Stimulated activated CD4-positive, alpha-beta T cell treated with anti-CD3 and anti-CD28 coated beads, Interleukin-4, amount 100 ng/mL, for 1 hour (primary cell): ENCODE results near the gene HRK.

Experiments
- DNase-seq: peaks from one replicate; pipeline ENCODE4 v3.0.0-alpha.2; 2020

Gene HRK

DNA sequence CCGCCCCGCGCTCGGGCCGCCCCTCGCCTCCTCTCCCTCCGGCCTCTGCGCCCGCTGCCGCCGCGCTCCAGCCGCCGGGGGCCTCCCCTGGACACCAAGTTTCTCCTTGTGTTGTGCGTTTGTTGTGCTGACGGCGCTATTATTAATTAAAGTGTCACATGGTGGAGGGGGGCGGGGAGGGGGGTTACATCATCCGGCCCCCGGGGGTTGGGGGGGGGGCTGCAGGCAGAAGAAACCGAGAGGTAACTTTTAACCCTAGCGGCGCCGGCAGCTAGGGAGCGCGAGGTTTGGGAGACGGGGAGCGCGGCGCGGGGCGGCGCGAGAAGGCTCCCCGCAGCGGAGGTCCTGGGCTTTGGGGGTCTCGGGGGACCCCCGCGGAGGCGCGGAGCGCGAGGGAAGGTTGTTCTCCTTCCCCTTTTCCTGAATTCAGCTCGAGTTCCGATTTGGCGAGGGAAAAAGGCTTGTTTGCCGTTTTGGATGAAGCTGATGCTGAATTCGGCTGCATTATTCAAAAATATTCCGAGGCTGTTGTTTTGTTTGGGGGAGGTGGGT, at the start of gene HRK:
Gene HRK (minus strand): TSS at position 117 of the 552 bp plus-strand sequence. CDS start 134 bp downstream, outside the sequence.
- no peak for DNase-seq

DNA sequence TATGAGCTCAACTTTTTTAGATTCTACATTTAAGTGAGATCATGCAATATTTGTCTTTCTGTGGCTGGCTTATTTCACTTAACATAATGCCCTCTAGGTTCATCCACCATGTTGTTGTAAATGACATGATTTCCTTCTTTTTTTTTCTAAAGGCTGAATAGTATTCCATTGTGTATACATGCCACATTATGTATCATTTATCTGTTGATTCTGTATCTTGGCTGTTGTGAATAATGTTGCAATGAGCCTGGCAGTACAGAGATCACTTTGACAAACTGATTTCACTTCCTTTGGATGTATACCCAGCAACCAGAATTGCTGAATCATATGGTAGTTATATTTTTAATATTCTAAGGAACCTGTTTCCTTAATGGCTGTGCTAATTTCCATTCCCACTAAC, 48.6 kb upstream of the HRK start:
- DNase-seq = no peak

DNA sequence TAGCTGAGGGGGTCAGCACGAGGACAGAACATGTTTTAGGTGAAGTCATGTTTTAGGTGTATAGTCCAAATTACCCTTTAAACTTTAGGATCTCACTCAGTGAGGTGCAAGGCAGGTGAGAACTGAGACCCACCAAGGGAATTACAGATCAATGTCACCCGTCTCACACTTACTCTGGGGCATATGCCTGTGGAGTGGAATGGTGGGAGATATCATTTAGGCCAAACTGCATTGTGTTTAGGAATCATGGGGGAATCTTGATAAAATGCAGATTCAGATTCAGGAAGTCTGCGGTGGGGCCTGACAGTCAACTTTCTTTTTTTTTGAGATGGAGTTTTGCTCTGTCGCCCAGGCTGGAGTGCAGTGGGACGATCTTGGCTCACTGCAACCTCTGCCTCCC, 47.3 kb upstream of the HRK start:
- no peak for DNase-seq

DNA sequence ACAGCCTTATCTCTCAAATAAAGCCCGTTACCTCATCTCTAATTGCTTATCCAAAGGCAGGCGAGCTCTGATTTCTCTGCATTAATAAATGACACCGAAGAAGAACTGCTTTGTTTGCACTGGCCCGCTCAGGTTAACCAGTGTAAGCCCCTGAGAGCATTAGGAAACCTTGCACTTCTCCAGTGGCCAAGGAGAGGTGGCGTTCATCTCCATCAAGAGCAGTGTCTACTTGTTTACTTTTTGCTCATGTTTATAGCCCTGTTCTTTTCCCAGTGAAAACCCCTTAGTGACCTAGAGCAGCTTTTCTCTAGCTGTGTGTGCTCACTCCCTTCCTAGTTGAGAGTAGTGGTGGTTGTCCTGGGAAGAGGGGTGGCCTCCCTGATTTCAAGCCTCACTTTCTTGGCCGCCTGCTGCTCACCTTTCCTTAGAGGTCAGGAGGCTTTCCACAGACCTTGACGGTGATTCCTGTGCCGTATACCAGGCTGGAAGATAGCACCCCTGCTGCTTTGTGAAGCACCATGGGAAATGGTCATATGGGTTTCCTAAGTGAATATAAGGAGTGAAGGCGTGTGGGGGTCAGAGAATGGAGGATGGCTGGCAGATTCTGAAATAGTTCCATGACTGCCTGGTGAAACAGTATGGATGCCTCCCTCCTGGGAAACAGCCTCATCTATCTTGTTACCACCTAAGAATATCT, 46.2 kb upstream of the HRK start:
- no peak for DNase-seq

DNA sequence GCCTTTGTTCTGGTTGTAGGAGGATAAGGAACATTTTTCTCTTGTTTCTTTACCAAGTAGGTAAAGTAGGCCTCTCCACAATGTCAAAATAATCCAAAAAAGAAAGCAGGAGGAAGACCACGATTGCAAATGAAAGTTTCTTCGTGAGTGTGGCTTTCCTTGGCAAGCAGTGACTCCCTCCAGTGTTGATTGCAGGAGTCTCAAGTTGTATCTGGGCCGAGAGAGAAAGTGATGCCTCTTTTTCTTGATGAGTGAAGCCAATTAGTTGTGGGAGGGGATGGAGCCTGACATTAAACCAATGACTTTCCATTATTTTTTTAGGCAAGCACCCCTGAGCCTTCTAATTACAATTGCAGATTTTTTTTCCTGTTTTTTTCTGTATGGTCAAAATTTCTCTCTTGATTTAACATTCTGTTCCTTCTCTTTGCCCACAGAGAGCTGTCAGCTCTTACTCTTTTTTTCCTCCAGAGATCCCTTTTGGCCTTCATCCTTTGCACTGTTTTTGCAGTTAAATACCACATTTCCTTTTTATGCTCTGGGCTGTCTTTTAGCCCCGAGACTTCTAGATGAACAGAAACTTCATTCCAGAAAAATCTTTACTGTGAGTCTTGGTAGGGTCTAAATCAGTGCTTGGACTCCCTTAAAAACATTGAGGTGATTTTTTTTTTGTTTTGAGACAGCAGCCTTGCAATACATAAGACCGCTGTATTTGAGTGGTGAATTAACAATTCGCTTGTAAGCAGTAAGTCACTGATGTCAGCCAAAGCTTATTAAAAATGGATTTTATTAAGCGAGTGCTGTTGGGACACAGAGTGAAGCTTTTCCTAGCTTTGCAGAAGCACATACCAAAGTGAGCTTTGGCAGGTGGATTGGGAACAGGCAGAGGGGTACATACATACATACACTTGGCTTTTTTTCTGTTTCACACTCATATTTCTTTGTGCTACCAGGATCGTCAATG, 45.3 kb upstream of the HRK start:
- DNase-seq = no peak

DNA sequence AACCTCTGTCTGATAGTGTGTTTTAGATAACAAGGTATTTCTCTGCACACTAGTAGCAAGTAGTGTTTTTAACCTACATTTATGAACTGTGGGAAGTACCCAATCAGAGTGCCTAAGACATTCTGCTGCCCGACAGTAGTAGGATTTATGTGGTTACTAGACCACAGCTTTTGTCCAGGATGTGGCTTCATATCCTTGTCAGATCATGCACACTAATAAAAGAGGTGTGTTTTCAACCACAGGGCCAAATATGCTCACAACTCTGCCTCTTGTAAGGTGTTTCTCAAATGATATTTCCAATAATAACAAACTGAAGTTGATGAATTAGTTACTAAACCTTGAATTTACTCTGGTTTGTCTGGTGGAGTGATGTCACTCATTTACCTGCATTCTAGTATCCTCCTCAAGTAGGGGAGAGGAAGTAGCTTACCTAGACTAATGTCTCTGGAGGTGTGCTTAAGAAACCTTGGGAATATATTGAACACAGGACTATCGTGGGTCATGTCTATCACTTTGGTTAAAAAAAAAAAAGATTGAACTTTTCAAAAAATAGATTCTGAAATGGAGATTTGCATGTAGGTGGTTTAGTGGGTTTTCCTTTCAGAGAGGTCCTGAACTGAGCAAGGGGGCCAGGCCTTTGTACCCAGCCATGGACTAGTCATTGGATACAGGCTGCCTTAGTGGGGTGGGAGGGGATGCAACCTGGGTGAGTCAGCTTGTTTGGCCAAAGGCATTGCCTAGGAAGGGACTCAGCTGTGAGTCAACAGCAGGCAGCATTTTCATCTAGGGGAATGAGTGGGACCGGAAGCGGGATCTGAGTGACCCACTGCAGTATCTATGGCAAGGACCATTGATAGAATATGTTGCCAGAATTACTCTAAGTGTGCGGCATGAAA, 43.6 kb upstream of the HRK start:
- DNase-seq = no peak

DNA sequence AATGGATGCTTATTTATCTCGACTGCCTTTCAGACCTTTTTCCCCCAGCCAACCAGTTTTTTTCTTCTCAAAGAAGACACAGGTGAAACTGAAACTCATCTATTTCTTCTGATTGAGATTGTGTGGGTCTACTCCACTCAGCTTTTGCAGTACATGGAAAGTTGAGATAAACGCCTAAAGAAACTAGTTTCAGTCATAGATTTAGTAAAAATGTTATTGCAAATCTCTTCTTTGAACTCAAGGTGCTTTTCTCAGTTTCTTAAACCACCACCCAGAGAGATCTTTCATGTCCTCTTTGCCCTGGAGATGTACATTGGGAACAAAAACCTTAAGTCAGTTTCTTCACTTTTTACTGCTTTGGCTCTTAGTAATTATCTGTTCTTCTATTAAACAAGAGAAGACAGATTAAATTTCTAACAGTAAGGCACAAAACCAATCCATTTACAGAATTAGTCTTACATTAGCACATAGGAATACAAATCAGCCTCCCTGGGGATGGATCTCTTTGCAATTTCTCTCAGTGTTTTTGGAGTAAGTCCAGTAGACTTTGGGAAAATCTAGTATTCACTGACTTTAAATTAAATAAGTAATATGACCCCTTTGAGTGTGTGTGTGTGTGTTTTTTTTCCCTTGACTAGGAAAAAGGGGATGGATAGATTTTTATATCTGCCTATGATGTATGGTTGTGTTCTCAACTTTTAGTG, 41.1 kb upstream of the HRK start:
- DNase-seq = no peak

DNA sequence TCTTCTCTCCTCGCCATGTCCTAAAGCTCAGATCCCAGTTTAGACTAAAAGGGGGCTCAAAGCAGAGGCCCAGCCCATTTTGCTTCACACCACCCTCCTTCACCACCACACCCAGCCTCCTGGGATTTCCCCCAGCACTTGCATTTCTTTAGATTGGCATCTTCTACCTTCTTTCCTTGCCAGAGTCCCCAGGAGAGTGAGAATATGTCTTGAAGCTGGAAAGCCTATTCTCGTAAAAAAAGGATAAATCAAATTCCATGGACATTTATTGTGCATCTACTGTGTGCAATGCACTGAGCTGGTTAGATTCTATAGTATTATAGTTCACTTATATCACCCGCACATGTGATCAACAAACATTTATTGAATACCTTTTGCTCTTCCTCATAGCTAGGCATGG, 39.7 kb upstream of the HRK start:
- DNase-seq = no peak

DNA sequence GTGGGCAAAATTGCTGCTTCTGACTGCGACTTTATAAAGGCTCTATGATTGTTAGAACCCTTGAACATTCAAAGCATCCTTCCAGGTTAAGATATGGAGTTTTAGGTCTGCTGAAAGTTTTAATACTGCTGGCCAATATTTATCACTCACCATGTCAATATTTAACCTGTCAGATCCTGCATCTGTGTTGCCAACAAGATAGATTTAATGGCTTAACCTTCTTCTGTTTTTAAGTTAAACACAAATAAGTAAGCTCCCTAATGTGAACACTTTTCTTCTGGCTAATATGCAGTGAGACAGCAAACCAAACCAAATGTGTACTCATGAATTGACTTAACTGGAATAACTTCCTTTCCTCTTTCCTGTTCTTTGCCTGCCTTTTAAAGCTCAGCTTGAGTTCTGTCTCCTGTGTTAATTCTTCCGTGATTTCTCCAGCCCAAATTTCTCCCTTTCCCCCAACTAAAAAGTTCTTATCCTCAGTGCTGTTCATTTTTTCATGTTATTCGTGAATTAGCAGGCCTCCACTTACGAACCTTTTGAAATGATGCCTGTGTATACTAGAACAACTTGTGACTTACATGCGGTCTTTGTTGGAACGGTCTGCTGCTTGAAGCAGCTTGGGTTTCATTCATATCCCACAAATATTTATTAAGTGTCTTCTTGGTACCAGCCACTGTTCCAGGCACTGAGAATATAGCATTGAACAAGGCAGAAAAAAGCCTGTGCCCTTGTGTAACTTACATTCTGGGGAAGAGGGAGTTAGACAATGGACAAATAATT, 38.7 kb upstream of the HRK start:
- DNase-seq = no peak

DNA sequence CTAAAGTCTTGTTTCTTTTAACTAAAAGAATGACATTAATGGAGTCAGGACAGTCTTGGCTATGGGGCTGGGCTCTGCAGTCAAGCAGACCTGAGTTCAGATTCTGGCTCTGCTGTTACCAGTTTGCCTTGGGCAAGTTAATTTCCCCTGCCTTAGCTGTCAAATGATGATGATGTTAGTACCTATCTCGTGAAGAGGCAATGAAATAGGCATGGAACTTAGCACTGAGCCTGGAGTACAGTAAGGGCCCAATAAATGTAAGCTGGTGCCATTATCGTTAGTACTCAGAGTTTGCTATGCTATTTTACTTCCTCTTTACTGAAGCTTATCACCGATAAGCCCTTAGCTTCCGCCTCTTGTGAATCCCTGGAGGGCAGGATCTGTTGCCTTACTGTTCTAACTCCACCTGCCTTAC, 38.0 kb upstream of the HRK start:
- DNase-seq = no peak

DNA sequence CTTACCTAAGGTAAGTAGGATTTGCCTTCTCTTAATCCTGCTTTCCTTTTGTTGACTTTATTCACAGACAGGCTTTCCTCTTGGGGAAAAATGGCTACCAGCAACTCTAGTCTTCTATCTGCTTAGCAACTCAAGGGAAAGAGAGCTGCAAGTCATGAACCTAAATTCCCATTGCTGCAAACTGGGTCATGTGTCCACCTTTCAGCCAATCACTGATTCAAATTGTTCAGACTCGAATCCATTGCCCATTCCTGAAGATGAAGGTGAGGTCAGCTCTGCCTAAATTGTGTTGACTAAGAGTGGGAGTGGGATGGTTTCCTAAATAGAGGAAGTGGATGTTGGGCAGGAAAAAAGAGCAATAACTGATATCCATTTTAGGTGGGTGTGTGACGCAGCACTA, 37.2 kb upstream of the HRK start:
- DNase-seq = no peak

DNA sequence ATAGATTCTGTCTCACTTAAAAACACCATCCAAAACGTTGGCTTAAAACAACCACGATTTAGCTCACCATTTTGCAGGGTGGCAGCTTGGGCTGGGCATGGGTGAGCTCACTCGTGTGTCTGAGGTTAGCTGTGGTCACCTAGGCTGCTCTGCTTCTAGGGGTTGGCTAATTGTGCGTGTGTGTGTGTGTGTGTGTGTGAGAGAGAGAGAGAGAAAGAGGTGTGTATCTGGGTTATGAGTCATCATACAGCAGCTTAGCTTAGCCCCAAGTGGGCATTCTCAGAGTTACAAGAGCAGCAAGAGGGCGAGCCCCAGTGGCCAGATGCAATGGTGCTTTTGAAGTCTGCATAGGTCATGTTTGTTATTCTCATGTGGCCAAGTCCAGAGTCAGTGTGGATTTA, 35.5 kb upstream of the HRK start:
- DNase-seq = no peak

DNA sequence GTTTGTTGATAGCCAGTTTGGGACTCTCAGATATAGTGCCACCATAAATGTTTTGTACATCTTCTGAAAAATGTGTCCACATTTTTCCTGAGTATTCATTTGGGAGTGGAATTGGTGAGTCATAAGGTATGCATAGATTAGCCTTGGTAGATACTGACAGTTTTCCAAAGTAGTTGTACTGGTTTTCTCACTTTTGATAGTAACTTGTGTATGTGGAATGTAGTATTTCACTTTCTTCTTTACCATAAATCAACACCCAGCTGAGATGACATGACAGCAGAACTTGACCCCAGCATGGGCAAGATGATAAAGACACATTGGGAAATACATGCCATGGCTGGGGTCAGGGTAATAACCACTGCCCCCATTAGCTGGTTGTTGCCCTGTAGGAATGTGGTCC, 34.9 kb upstream of the HRK start:
- no peak for DNase-seq

DNA sequence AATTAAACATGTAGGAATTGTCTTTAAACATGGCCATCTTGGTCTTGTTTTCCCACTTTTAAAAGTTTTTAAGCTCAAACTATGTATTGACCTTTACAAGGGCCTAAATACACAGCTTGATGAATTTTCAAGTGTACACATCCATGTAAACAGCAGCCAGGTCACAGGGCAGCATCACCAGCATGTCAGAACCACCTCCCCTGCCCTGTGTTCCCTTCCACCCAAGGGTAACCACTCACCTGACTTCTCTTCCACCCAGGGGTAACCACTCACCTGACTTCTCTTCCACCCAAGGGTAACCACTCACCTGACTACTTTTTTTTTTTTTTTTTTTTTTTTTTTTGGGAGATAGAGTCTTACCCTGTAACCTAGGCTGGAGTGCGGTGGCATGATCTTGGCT, 34.1 kb upstream of the HRK start:
- DNase-seq = no peak

DNA sequence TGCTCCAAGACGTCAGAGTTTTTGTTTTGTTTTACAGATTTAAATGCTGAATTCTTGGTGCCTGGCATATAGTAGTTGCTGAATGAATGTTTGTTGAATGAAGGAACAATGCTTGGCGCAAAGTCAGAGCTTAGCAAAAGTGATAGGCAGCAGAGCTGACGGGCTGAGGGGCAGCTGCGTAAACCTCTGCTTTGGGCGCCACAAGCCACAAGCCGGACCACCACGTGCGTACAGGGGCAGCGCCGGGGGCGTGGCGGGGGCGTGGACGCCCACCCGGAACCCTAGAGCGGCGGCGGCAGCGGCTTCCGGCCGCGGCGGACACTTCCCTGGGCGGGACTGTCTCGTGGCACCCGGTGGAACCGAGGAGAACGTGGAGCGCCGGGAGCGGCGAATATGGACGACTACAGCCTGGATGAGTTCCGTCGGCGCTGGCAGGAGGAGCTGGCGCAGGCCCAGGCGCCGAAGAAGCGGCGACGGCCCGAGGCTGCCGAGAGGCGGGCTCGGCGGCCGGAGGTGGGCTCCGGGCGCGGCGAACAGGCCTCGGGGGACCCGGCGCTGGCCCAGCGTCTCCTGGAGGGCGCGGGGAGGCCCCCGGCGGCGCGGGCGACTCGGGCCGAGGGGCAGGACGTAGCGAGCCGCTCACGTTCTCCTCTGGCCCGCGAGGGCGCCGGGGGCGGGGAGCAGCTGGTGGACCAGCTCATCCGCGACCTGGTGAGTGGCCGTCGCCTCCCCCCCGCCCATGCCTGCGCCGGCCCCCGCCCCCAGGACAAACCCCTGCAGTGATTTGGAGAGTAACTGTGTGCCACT, 29.6 kb upstream of the HRK start, which contains the start of gene FBXW8:
Gene FBXW8 (plus strand): TSS at position 306 of the 807 bp plus-strand sequence. CDS start 88 bp downstream, at position 394.
- DNase-seq = peak; percentile 64

DNA sequence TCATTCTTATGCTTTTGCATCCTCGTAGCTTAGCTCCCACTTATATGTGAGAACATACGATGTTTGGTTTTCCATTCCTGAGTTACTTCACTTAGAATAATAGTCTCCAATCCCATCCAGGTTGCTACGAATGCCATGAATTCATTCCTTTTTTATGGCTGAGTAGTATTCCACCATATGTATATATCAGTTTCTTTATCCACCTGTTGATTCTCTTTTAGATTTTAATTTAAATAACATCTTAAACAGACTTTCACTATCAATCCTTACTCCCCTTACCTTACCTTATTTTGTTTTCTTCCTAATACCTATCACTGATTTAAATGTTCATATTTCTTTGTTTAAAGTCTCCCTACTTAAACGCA, 29.0 kb upstream of the HRK start:
- DNase-seq = no peak

DNA sequence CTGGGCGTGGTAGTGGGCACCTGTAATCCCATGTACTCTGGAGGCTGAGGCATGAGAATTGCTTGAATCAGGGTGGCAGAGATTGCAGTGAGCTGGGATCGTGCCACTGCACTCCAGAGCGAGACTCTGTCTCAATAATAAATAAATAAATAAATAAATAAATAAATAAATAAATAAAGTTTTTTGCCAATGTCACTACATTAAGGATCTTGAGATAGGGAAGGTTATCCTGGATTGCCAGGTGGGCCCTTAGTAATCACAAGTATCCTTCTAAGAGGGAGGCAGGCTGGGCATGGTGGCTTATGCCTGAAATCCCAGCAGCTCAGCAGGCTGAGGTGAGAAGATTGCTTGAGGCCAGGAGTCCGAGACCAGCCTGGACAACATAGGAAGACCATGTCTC, 25.0 kb upstream of the HRK start:
- DNase-seq = no peak

DNA sequence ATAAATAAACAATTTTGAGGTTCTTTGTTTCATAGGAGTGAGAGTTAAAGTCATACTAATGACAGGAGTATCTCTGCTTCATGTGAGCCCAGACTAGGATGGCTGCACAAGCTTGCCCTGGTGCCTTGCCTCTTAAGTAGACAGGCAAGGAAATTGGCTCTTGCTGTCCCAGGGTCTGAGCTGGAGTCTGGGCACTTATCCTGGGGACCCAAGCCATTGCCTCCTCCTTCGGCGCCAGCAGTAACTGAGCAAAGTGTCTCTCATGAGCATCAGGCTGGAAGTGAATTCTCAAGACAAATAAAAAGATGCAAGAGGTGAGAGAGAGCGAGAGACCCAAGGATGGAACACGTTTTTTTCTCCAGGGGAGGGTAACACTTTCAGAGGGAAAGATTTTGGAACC, 22.6 kb upstream of the HRK start:
- DNase-seq = no peak

DNA sequence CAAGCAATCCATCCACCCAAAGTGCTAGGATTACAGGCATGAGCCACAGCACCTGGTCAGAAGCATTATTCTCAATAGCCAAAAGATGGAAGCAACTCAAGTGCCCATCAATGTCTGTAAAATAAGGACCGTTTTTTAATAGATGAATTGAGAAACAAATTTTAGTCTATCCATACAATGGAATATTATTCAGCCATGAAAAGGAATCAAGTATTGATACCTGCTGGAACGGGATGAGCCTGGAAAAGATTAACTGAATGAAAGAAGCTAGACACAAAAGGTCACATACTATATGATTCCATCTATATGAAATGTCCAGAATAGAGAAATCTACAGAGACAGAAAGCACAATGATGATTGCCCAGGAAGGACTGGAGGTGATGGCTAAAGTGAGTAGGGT, 20.4 kb upstream of the HRK start:
- DNase-seq = no peak

DNA sequence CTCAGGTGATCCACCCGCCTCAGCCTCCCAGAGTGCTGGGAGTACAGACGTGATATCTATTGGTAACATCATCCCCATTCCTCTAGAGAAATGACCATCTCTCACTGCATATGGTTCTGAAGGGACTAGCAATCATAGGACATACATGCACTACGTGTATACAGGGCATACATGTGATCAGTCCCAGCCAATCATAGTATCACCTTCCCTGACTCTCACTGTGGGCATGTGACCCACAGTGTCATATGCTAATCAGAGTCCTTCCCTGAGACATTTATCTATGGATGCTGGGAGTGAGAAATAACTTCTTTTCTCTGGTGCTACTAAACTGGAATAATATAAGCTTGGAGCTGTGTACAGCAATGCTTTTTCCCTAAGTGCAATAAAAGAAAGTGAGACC, 17.4 kb upstream of the HRK start:
- DNase-seq = no peak

DNA sequence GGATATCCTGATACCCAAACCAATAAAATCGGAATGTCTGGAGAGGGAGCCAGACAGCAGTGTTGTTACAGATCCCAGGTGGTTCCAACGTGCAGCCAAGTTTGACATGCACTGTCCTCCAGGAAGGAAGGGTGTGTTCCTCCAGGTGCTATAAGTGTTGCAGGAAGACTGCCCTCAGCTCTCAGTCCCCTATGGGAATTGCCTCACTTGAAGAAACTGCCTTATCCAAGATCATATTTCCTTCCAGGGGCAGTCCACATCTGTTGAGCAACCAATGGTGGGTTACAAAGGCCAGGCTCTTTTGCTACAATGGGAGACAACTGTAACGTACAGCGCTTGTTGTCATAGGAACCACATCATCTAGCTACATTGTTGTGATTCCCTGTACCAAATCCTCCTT, 16.2 kb upstream of the HRK start:
- no peak for DNase-seq
